Gastrocnemius medialis (tissue), 4 donors: ENCODE measurements around the gene TEX12. TPM values are rescaled to one million over a fixed set of nuclear protein-coding genes. Genes with fewer than 3 reads are reported as not detected.

Experiments used
- ATAC-seq, 2 donors: fragments of 150-250 bp; one replicate each; pipeline ENCODE4 v1.9.1; 2016
- DNase-seq, 2 donors: peaks; one replicate each; pipeline ENCODE4 v3.0.0-alpha.2; 2019
- H3K27ac ChIP-seq, 4 donors: fragments of 200-600 bp; sonication (generic); 1 replicate in 1 of 4; 2 replicates in 3 of 4; pipeline ENCODE4 v1.5.1; 2016 to 2018; ENCODE audit warnings: mild to moderate bottlenecking in 2 of 4, moderate library complexity in 1 of 4
- H3K27me3 ChIP-seq, 3 donors: fragments of 200-600 bp; sonication (generic) in 2 of 3; 1 replicate in 1 of 3; 2 replicates in 2 of 3; pipeline versions ENCODE4 v1.5.1 to v1.6.0; 2016 to 2019; ENCODE audit warnings: mild to moderate bottlenecking in 1 of 3, moderate library complexity in 1 of 3
- H3K36me3 ChIP-seq, 2 donors: fragments of 200-600 bp; sonication (generic) in 1 of 2; one replicate each; pipeline ENCODE4 v1.5.1; 2017 to 2018
- H3K4me1 ChIP-seq, 2 donors: fragments of 200-600 bp; sonication (generic) in 1 of 2; one replicate each; pipeline ENCODE4 v1.5.1; 2016 to 2017; ENCODE audit warnings: mild to moderate bottlenecking in 2 of 2
- H3K4me3 ChIP-seq, 4 donors: fragments of 200-600 bp; sonication (generic) in 3 of 4; 1 replicate in 1 of 4; 2 replicates in 3 of 4; pipeline ENCODE4 v1.5.1; 2016 to 2019; ENCODE audit warnings: mild to moderate bottlenecking in 2 of 4
- H3K9me3 ChIP-seq, 3 donors: fragments of 200-600 bp; sonication (generic) in 2 of 3; 1 replicate in 1 of 3; 2 replicates in 2 of 3; pipeline ENCODE4 v1.5.1; 2016 to 2019
- CTCF ChIP-seq, 5 experiments: fragments of 450-650 bp in 3 of 5; fragments of 200-600 bp in 2 of 5; sonication (generic) in 2 of 5; IDR thresholded peaks in 4 of 5; conservative IDR thresholded peaks in 1 of 5; 1 replicate in 4 of 5; 2 replicates in 1 of 5; pipeline ENCODE4 v1.5.1; 2016 to 2019; ENCODE audit warnings: antibody characterized with exemption in 5 of 5, mild to moderate bottlenecking in 3 of 5, moderate library complexity in 3 of 5
- POLR2A ChIP-seq, 2 donors: fragments of 450-650 bp; IDR thresholded peaks; one replicate each; pipeline ENCODE4 v1.6.1; 2017; ENCODE audit warnings: antibody characterized with exemption in 2 of 2, mild to moderate bottlenecking in 2 of 2, moderate library complexity in 2 of 2
- in situ Hi-C, 4 donors: fragments of 200-750 bp; cut with MboI; loops; one replicate each; pipeline versions ENCODE4 v1.15.0 to v1.8.0; 2017; ENCODE audit warnings: low sequenced_read_pairs in 4 of 4
- intact Hi-C: fragments of 100-400 bp; cut with DNase I; formaldehyde crosslinking; loops from one replicate; pipeline ENCODE4 v1.15.1; 2023; ENCODE audit warnings: low total_unique reads
- total RNA-seq, 4 donors: library from RNA; depleted of rRNA; stranded (reverse); fragments of >200 nt; gene quantifications; one replicate each; pipeline versions ENCODE4 v1.1.0 to v1.2.3, GENCODE V29; 2016

Gene TEX12
- total RNA-seq, 4 donors from 2014 or later: 0.62 to 2.1 (median 0.68) TPM; not detected in 1

- no peaks in the 10 kb centered on the region for H3K27me3 ChIP-seq
- H3K4me3 ChIP-seq: peak overlapping the region; percentile 35 to 54 (median 45)
- peak overlapping the region; percentile 72 to 81 (median 74) for H3K27ac ChIP-seq
- TF ChIP-seq POLR2A (IDR thresholded peaks at IDR 0.05) (no peak), CTCF (IDR thresholded peaks at IDR 0.05 in 4 of 5, conservative IDR thresholded peaks at IDR 0.05 in 1 of 5) (no peak)
- DNase-seq (no peak), ATAC-seq (no peak)
- no peaks in the 10 kb centered on the region for H3K36me3 ChIP-seq
- intact Hi-C loops: no loop called here
- H3K4me1 ChIP-seq: peaks cover 33 to 37% of the 10 kb centered on the region in 2 donors
- no peaks in the 10 kb centered on the region for H3K9me3 ChIP-seq
- in situ Hi-C loops: loop anchor here in 3 of 4 donors (5.0 kb wide), 1 partner anchor 59 kb away; no protein-coding TSS in a partner anchor
These were observed 8.9 kb downstream of the TEX12 start for GRCh38 chr11:112176077-112176476.

- in situ Hi-C loops: loop anchor here in 3 of 4 donors (5.0 kb wide), 1 partner anchor 60 kb away; no protein-coding TSS in a partner anchor
- H3K27ac ChIP-seq: peak overlapping the region in 3 of 4 donors; percentile 9 to 75 (median 72)
- no peaks in the 10 kb centered on the region for H3K36me3 ChIP-seq
- TF ChIP-seq CTCF (IDR thresholded peaks at IDR 0.05 in 4 of 5, conservative IDR thresholded peaks at IDR 0.05 in 1 of 5) (no peak), POLR2A (IDR thresholded peaks at IDR 0.05) (no peak)
- intact Hi-C loops: no loop called here
- no peaks in the 10 kb centered on the region for H3K27me3 ChIP-seq
- H3K4me1 ChIP-seq: peaks cover 29 to 32% of the 10 kb centered on the region in 2 donors
- DNase-seq (no peak), ATAC-seq (no peak)
- H3K9me3 ChIP-seq: no peaks in the 10 kb centered on the region
- H3K4me3 ChIP-seq: no peak overlapping the region
These were observed 10.4 kb downstream of the TEX12 start for GRCh38 chr11:112177589-112177988.

- Histone ChIP-seq H3K27ac (no peak overlapping the region), H3K36me3 (no peaks in the 10 kb centered on the region), H3K27me3 (no peaks in the 10 kb centered on the region), H3K4me3 (no peak overlapping the region), H3K9me3 (no peaks in the 10 kb centered on the region), H3K4me1 (peaks cover 21 to 24% of the 10 kb centered on the region in 2 donors)
- DNase-seq (no peak), ATAC-seq (no peak)
- intact Hi-C loops (no loop called here), in situ Hi-C loops (loop anchor here in 3 of 4 donors (5.0 kb wide), 1 partner anchor 61 kb away; no protein-coding TSS in a partner anchor)
- TF ChIP-seq POLR2A (IDR thresholded peaks at IDR 0.05): no peak
- no peak for TF ChIP-seq CTCF (IDR thresholded peaks at IDR 0.05 in 4 of 5, conservative IDR thresholded peaks at IDR 0.05 in 1 of 5)
These were observed 11.3 kb downstream of the TEX12 start for GRCh38 chr11:112178428-112178827.

- intact Hi-C loops: no loop called here
- ATAC-seq (no peak), DNase-seq (no peak)
- Histone ChIP-seq H3K27me3 (no peaks in the 10 kb centered on the region), H3K4me3 (no peak overlapping the region), H3K4me1 (peaks cover 21 to 22% of the 10 kb centered on the region in 2 donors), H3K9me3 (no peaks in the 10 kb centered on the region), H3K27ac (peak overlapping the region in 1 of 4 donors; percentile 6), H3K36me3 (no peaks in the 10 kb centered on the region)
- in situ Hi-C loops: loop anchor here in 3 of 4 donors (5.0 kb wide), 1 partner anchor 62 kb away; no protein-coding TSS in a partner anchor
- TF ChIP-seq POLR2A (IDR thresholded peaks at IDR 0.05): no peak
- no peak for TF ChIP-seq CTCF (IDR thresholded peaks at IDR 0.05 in 4 of 5, conservative IDR thresholded peaks at IDR 0.05 in 1 of 5)
These were observed 11.8 kb downstream of the TEX12 start for GRCh38 chr11:112178936-112179335.
